ENCODE data around the gene CABP5.

DNA sequence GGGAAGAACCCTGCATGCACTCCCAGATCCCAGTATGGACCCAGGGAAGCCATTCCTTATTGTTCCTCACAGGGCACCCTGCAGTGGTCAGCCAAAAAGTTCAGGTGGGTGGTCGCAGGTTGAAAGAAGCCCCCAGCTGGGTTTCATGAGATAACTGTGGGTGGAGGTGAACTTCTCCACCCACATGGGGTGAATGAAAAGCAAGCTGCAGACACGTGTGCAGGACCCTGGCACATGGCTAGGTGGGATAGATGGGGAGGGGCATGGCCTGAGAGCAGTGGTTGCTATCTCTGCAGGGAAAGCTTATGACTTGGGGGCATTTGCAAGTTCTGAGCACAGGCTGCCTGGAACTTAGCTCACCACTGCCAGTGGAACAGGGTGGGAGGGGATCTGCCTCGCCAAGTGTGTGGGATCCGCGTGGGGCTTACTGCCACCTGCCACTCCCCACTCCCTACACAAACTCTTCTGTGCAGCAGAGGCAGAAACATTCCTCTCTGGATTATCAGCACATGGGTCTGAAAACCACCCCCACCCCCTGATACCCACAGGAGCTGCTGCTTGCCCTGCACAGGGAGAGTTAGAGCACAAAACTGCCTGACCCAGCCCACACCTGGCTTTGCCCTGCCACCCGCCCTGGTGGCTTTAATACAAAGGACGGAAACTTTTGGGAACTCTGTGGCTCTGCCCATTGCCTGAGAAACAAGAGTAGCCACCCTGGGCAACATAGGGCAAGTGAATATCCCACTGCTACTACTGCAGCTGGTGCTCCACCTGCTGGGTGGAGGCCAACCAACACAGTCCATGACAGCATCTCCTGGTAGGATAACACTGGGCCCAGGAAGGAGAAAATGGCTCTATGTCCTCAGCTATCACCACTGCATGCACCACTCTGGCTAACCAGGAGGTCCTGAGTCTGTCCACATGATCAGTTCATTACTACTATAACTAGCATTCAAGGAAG is 42.3 kb upstream of the CABP5 start:
- TF ChIP-seq POLR2A (IDR thresholded peaks at IDR 0.05), result no peak
- TF ChIP-seq CTCF (IDR thresholded peaks at IDR 0.05), result no peak
